Lower lobe of right lung (tissue), 2 donors: ENCODE data around the gene SFXN2. TPM values are rescaled to one million over a fixed set of nuclear protein-coding genes. Genes with fewer than 3 reads are reported as not detected.

Experiments
- ATAC-seq, 2 donors: fragments of 200-7000 bp; cut with Tn5 transposase; one replicate each; pipeline ENCODE4 v1.9.1; 2020 to 2022; ENCODE audit warnings: mild to moderate bottlenecking in 2 of 2, moderate library complexity in 2 of 2
- DNase-seq: peaks from one replicate; pipeline ENCODE4 v3.0.0-alpha.2; 2020
- H3K27ac ChIP-seq: fragments of 200-600 bp; one replicate; pipeline ENCODE4 v1.8.0; 2022
- H3K27me3 ChIP-seq: fragments of 200-600 bp; one replicate; pipeline ENCODE4 v1.8.0; 2022; ENCODE audit warnings: low read depth
- H3K36me3 ChIP-seq: fragments of 200-600 bp; one replicate; pipeline ENCODE4 v1.8.0; 2022; ENCODE audit warnings: mild to moderate bottlenecking
- H3K4me1 ChIP-seq: fragments of 200-600 bp; one replicate; pipeline ENCODE4 v1.8.0; 2022
- H3K4me3 ChIP-seq: fragments of 200-600 bp; one replicate; pipeline ENCODE4 v1.8.0; 2022; ENCODE audit warnings: mild to moderate bottlenecking
- H3K9me3 ChIP-seq: fragments of 200-600 bp; one replicate; pipeline ENCODE4 v1.8.0; 2022
- CTCF ChIP-seq: fragments of 200-600 bp; IDR thresholded peaks from one replicate; pipeline ENCODE4 v1.8.0; 2022; ENCODE audit warnings: antibody characterized with exemption, mild to moderate bottlenecking
- intact Hi-C: fragments of 100-400 bp; cut with DNase I; formaldehyde crosslinking; loops from one replicate; pipeline ENCODE4 v1.11.0; 2022
- total RNA-seq: library from RNA; stranded (reverse); fragmentation: NEBNext Ultra II Directional; extraction: Animal tissue kit (Norgen Biotek cat#: 25700); gene quantifications from one replicate; pipeline ENCODE4 v1.2.1, GENCODE V29; 2021
- donor health status: DM: no; HTN: yes; CAD: no; lungs with severe emphysema.

Gene SFXN2
- total RNA-seq, 1 donor from 2014 or later, result 10.0 TPM

- ATAC-seq, result no peak
- no peak for DNase-seq
- Histone ChIP-seq H3K27me3 (no peaks in the 10 kb centered on the region), H3K36me3 (no peaks in the 10 kb centered on the region), H3K27ac (peak overlapping the region; percentile 82), H3K4me1 (peaks cover 77% of the 10 kb centered on the region), H3K9me3 (no peaks in the 10 kb centered on the region), H3K4me3 (peak overlapping the region; percentile 34)
- TF ChIP-seq CTCF, result no peak
- intact Hi-C loops, result no loop called here
These were observed 39.3 kb upstream of the SFXN2 start for GRCh38 chr10:102675011-102675665.

- no peak for TF ChIP-seq CTCF
- Histone ChIP-seq H3K4me1 (peaks cover 72% of the 10 kb centered on the region), H3K9me3 (no peaks in the 10 kb centered on the region), H3K4me3 (no peak overlapping the region), H3K27ac (peak overlapping the region; percentile 82), H3K27me3 (no peaks in the 10 kb centered on the region), H3K36me3 (no peaks in the 10 kb centered on the region)
- peak; percentile 34 to 57 for ATAC-seq
- intact Hi-C loops, result no loop called here
- DNase-seq, result no peak
These were observed 38.5 kb upstream of the SFXN2 start for GRCh38 chr10:102675666-102676533.

GRCh38 chr10:102676534-102677315, 37.7 kb upstream of the SFXN2 start:
- H3K4me1 ChIP-seq, result peaks cover 72% of the 10 kb centered on the region
- H3K9me3 ChIP-seq, result no peaks in the 10 kb centered on the region
- intact Hi-C loops, result no loop called here
- no peak for TF ChIP-seq CTCF
- no peaks in the 10 kb centered on the region for H3K36me3 ChIP-seq
- DNase-seq, result no peak
- peak overlapping the region; percentile 82 for H3K27ac ChIP-seq
- no peak for ATAC-seq
- H3K27me3 ChIP-seq, result no peaks in the 10 kb centered on the region
- no peak overlapping the region for H3K4me3 ChIP-seq

- ATAC-seq, result no peak
- Histone ChIP-seq H3K36me3 (no peaks in the 10 kb centered on the region), H3K4me3 (no peak overlapping the region), H3K27ac (peak overlapping the region; percentile 82), H3K9me3 (no peaks in the 10 kb centered on the region), H3K4me1 (peaks cover 67% of the 10 kb centered on the region), H3K27me3 (no peaks in the 10 kb centered on the region)
- intact Hi-C loops, result no loop called here
- DNase-seq, result no peak
- no peak for TF ChIP-seq CTCF
These were observed 36.9 kb upstream of the SFXN2 start for GRCh38 chr10:102677331-102678067.

- intact Hi-C loops, result no loop called here
- Histone ChIP-seq H3K27ac (peak overlapping the region; percentile 82), H3K9me3 (no peaks in the 10 kb centered on the region), H3K36me3 (no peaks in the 10 kb centered on the region), H3K27me3 (no peaks in the 10 kb centered on the region), H3K4me1 (peaks cover 62% of the 10 kb centered on the region), H3K4me3 (no peak overlapping the region)
- ATAC-seq, result no peak
- no peak for TF ChIP-seq CTCF
- DNase-seq, result no peak
These were observed 36.4 kb upstream of the SFXN2 start for GRCh38 chr10:102678068-102678400.
